Superior temporal gyrus (tissue), 1 donor: ENCODE data around the gene B3GAT1.

Source experiments
- DNase-seq: peaks from one replicate; pipeline ENCODE4 v3.0.0-alpha.2; 2016; ENCODE audit errors: extremely low spot score

B3GAT1 gene

DNA sequence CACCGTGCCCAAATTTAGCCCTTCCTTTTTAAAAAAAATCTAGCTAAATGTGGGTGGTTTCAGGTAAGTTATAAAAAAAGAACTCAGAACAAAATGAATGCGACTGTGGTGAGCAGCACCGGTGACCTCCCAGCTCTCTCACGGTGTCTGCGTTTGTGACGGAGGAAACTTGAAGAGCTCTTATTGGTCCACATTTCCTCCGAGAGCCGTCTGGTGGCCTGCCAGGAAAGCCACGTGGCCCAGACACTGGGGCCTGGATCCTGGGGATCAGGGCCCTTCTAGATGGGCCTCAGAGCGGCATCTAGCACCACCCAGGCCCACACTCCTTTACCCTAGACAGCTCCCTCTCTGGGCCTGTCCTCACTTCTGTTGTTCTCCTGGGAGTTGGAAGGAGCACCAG lies 39.5 kb downstream of the B3GAT1 start:
- no peak for DNase-seq

- DNase-seq = no peak
These were observed 40.4 kb downstream of the B3GAT1 start for GRCh38 chr11:134371436-134372185.

DNA sequence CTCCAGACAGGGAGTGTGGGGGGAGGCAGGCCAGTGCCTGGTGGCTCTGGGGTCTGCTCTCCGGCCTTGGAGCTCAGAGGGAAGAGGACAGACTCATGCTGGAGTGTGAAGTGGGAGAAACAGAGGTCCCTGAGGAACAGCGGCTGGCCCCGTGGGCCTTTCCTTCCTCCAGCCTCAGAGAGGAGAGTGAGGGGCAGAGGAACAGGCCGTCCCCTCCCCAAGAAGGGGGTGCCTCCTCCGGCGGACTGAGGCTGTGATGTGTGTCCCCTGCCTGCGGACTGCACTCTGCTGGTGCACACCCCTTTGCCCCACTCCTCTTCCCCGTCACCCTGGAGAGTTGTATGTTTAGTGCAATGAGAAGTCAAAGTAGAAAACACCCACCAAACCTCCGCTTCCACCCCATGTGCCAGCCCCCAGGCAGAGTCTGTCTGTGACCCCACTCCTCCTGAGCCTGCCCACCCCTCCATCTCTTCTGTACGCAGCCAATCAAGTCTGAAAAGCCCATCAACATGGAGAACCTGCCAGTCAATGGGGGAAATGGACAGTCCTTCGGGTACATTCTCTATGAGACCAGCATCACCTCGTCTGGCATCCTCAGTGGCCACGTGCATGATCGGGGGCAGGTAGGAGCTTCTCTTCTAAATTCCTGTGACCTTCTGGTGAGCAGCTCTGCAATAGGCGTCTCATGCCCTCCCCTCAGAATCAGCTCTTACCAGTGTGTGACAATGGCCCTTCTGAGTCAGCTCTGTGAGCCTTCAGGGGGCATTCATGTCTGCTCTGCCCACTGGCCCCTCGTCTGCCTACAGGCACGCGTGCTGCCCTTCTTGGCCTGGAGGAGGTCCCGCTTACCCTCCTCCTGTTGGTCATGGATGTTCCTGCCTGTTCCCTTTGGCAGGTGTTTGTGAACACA lies 41.3 kb downstream of the B3GAT1 start:
- no peak for DNase-seq

DNA sequence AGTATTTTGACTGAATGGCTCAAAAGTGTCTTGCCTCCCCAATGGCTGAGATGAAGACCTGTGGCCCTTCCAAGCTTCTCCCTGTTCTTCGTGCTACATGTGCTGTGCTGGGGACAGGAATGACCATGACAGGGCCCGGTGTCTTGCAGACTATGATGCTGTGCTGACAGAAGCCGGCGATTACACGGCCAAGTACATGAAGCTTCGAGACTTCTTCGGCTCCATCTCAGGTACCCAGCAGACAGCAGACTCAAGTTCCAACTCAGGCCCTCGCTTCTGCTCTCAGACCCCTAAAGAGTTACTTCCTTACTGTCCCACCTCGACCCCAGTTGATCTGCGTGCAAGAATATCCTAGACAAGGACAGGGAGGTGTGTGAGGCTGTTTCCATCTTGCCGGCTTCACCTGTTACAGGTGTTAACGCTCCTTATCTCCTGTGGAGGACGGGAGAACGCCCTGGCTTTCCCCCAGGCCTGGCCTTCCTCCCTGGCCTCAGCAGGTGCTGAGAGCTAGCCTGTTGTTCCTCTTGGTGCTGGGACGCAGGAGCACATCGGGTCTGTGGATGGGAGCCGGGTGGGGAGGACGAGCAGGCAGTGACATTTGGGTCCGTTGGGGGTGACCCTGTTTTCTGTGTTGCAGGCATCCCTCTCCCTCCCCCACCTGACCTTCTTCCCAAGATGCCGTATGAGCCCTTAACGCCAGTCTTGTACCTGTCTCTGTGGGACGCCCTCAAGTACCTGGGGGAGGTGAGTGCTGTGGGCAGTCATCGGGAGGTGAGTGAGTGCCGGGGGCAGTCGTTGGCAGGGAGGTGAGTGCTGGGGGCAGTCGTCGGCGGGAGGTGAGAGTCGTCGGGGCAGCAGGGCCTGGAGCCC lies 42.2 kb downstream of the B3GAT1 start:
- DNase-seq = no peak

GRCh38 chr11:134367781-134368180 lies 44.3 kb downstream of the B3GAT1 start:
- no peak for DNase-seq

- DNase-seq = no peak
These were observed 45.8 kb downstream of the B3GAT1 start for GRCh38 chr11:134366254-134366653.

DNA sequence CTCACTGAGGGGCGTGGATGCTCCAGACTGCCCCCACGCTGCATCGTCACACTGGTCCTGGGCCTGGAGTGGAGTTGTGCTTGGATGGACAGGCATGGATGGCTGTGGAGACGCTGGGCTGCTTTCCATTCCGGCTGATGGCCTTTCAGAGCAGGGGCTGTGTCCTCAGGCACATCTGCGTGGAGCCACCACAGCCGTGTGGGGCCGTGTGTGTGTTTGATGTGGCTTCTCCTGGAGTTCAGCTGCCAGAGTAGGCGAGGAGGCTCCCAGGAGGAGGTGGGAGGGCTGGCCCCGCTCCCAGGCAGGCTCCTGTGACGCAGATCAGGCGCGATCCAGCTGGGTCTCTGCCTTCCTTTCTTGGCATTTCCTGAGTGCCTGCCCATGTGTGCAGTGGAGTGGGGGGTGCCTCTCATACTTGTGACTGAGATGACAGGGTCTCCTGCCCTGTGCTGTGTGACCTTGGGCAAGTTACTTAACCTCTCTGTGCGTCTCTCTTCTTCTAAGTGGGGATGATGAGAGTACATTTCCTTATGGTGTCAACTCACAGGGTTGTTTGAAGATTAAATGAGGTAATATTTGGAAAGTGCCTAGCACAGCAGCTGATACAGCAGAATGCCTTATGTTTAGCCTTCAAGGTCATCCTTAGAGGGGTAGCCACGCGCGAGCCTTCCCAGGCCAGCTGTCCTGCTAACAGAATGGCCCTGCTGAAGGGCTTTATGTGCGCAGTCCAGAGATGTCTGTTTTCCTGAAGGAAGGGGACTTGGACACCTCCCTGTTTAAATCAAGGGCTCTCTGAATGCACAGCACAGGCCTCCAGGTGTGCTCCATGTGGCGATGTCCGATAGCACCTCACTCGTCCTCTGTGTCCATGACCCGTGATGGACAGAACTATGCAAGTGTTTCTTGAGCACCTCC lies 46.8 kb downstream of the B3GAT1 start:
- DNase-seq = peak; percentile 20

DNA sequence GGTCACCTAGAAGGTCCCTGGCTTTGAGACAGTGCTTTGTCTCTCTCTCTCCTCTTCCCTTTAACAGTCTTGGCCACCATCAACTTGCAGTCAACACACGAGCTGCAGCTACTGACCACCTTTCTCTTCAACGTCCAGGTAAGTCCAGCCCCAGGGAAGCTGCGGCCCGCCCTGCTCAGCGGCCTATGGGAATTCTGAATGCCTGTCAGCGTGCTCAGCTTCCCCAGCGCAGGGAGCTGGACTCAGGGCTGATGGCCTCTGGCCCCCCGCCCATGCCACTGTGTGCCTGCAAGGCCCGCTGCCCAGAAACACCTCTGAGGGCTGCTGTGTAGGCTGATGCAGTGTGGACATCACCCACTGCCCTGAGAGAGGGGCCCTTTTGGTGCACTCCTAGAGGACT lies 47.8 kb downstream of the B3GAT1 start:
- DNase-seq = no peak

DNA sequence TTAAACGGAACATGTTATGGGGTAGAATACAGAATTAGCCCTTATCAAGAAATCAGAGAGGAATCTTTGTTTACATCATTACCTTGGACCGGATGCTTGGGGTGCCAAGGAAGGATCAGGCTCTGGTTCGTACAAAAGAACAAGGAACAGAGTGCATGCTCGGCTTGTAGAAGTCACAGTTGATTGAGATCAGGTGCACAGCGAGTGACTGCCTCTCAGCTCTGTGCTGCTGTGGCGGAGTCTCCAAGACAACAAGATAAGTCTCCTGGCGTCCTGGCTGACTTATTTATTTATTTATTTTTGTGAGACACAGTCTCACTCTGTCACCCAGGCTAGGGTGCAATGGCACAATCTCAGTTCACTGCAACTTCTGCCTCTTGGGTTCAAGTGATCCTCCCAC lies 48.5 kb downstream of the B3GAT1 start:
- DNase-seq = no peak

- no peak for DNase-seq
These were observed 48.9 kb downstream of the B3GAT1 start for GRCh38 chr11:134363161-134363560.

GRCh38 chr11:134362192-134362901 lies 49.7 kb downstream of the B3GAT1 start:
- no peak for DNase-seq

DNA sequence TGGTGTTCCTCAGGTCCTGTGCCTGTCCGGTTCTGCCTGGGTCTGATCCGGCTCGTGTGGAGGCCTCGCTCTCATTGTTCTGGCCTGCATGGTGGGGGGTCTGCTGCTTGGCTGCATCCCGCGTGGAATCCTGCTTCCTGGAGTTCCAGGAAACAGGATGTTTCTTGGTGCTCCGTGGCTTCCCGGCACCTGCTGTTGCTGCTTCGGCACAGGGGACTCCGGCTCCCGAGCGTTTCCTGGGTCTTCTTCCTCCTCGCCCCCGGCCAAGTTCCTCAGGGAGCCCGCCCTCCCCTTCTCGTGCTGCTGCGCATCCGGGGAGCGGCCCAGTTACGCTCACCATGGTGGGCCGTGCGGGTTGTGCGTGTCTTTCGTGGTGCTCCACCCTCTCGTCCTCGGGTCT lies 50.4 kb downstream of the B3GAT1 start:
- DNase-seq = no peak

DNA sequence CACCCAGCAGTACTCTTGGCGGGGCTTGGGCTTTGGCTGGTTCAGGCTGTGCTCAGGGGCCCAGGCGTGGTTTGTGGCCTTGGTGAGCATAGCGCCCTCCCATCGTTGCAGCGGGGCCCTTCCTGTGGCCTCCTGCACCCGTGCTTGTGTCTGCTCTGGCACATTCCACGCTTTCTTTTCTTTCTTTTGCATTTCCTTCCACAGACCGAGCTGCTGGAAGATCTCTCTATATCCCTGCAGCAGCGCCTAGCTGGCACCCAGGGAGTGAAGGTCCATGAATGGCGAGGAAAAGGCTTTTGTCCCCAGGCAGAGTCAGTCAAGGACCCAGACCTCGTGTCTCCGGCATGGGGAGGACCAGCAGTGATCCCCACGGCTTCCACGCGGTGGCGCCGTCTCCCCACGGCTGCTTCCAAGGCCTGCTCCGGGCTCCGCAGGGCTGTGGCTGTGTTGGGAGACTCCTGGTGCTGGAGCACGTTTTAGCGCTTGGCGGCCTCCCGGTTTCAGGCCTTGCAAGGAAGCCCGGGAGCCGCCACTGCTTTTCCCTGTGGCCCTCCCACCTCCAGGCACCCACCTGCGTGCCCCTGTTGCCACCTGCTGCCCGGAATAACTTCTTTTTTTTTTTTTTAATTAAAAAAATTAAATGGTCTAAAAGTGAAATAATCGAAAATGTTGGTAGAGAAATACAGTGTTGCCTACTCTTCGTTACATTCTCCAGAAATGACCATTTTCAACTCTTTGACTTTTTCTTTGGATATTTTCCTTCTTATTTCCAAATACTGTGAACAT lies 51.8 kb downstream of the B3GAT1 start:
- DNase-seq = peak; percentile 92

- no peak for DNase-seq
These were observed 52.4 kb downstream of the B3GAT1 start for GRCh38 chr11:134359646-134360045.

GRCh38 chr11:134358856-134359490 lies 53.1 kb downstream of the B3GAT1 start:
- no peak for DNase-seq

- DNase-seq = no peak
These were observed 53.7 kb downstream of the B3GAT1 start for GRCh38 chr11:134358165-134358855.

- no peak for DNase-seq
These were observed 54.5 kb downstream of the B3GAT1 start for GRCh38 chr11:134357545-134357839.
